Activated T-cell treated with anti-CD3 and anti-CD28 coated beads, Interleukin-2, amount 50 U/mL, for 4 hours (primary cell): ENCODE measurements around the gene STXBP6. TPM values are rescaled to one million over a fixed set of nuclear protein-coding genes. Genes with fewer than 3 reads are reported as not detected.

Source experiments
- ATAC-seq, 2 donors: fragments of 200-7000 bp; cut with Tn5 transposase; one replicate each; pipeline ENCODE4 v1.10.0; 2021
- DNase-seq: peaks from one replicate; pipeline ENCODE4 v3.0.0-alpha.2; 2020
- H3K27me3 Mint-ChIP-seq: one replicate; pipeline ENCODE4 v1.8.0; 2021; ENCODE audit warnings: low read depth, mixed read lengths
- H3K36me3 Mint-ChIP-seq: one replicate; pipeline ENCODE4 v1.8.0; 2022; ENCODE audit warnings: mixed read lengths; ENCODE audit not compliant: insufficient read depth
- H3K4me1 Mint-ChIP-seq: one replicate; pipeline ENCODE4 v1.8.0; 2021; ENCODE audit warnings: low read depth, mixed read lengths
- H3K4me3 Mint-ChIP-seq: one replicate; pipeline ENCODE4 v1.8.0; 2021; ENCODE audit warnings: mild to moderate bottlenecking, moderate library complexity, mixed read lengths
- H3K9me3 Mint-ChIP-seq: one replicate; pipeline ENCODE4 v1.8.0; 2021; ENCODE audit warnings: mixed read lengths
- total RNA-seq, 3 donors: library from RNA; stranded (reverse); gene quantifications; one replicate each; pipeline ENCODE4 v1.2.1, GENCODE V29; 2021

Gene STXBP6
- total RNA-seq, 3 donors from 2014 or later: 0.18 TPM; not detected in 2

GRCh38 chr14:25069879-25070278, 19.9 kb upstream of the STXBP6 start:
- ATAC-seq (no peak), DNase-seq (no peak)
- no peaks in the 10 kb centered on the region for H3K4me1 Mint-ChIP-seq
- H3K36me3 Mint-ChIP-seq: no peaks in the 10 kb centered on the region
- H3K27me3 Mint-ChIP-seq: peaks cover 4% of the 10 kb centered on the region
- no peaks in the 10 kb centered on the region for H3K9me3 Mint-ChIP-seq
- no peak overlapping the region for H3K4me3 Mint-ChIP-seq

- H3K9me3 Mint-ChIP-seq: no peaks in the 10 kb centered on the region
- ATAC-seq (no peak), DNase-seq (no peak)
- H3K4me3 Mint-ChIP-seq: no peak overlapping the region
- no peaks in the 10 kb centered on the region for H3K4me1 Mint-ChIP-seq
- peaks cover 6% of the 10 kb centered on the region for H3K27me3 Mint-ChIP-seq
- no peaks in the 10 kb centered on the region for H3K36me3 Mint-ChIP-seq
These were observed 17.7 kb upstream of the STXBP6 start for GRCh38 chr14:25067600-25067999.

DNA sequence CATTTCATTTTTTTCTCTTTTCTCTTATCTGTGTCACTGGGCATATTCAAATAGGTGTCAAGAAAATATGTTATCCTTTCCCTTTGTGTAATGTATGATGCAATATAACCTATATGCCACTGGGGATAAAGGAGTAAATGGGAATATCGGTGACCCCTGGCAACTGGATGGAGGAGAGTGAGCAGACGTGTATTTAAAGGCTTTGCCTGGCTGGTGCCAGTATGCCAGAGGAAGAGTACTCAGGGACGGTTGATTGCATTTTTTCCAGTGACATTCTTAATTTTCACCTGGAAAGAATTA, 12.0 kb upstream of the STXBP6 start:
- H3K9me3 Mint-ChIP-seq: no peaks in the 10 kb centered on the region
- no peak overlapping the region for H3K4me3 Mint-ChIP-seq
- ATAC-seq (no peak), DNase-seq (no peak)
- no peaks in the 10 kb centered on the region for H3K4me1 Mint-ChIP-seq
- no peaks in the 10 kb centered on the region for H3K36me3 Mint-ChIP-seq
- H3K27me3 Mint-ChIP-seq: peaks cover 21% of the 10 kb centered on the region

DNA sequence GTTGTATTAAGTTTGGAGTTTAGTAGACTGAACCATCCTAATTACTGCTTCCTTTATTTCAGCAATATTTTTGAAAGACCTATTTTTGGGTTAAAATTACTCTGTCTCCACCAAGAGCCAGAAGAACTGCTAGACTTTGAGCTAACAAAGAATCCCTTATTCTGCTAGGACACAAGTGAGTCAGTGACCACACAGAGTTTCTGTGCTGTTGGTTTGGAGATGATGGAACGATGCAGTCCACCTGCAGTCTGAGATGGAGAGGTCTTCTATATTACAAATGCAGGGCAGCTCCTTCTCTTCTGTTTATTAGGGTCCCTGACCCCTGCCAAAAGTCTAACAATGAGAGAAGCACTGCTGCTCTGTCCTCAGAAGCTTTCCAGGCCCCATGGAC, 6.7 kb upstream of the STXBP6 start:
- H3K9me3 Mint-ChIP-seq: no peaks in the 10 kb centered on the region
- no peak for ATAC-seq
- peaks cover 32% of the 10 kb centered on the region for H3K27me3 Mint-ChIP-seq
- DNase-seq: no peak
- H3K4me1 Mint-ChIP-seq: no peaks in the 10 kb centered on the region
- no peaks in the 10 kb centered on the region for H3K36me3 Mint-ChIP-seq
- no peak overlapping the region for H3K4me3 Mint-ChIP-seq

DNA sequence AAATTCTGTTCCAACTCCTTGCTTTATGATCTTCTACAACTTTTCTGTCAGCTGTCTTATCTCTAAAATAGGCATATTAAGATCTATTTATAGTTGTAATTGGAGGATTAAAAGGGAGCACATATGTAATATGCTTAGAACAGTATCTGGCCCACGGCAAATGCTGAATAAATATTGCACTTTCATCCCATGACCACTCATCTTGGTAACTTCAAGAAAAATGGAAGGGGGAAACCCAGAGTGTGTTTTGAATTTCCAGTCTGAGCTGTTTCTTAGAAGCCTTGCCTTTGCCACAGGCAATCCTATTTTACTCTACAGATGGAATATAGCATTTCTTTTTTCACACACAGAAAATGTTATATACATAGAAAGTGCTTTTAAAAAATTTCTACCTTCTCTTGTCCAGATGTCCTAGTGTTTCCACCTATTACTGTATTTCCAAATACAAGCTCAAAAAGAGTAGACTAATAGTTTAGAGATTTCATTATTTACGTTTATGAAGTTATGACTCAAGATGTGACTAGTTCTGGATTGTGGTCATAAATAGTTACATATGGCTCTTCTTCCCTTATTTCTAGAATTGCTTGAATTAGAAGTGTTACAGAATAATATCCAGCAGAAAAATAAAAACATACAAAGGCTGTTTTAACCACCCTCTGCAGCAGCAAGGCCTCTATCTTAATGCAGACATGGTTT, 6.2 kb upstream of the STXBP6 start:
- peaks cover 36% of the 10 kb centered on the region for H3K27me3 Mint-ChIP-seq
- no peaks in the 10 kb centered on the region for H3K36me3 Mint-ChIP-seq
- DNase-seq: no peak
- ATAC-seq: no peak
- H3K9me3 Mint-ChIP-seq: no peaks in the 10 kb centered on the region
- H3K4me3 Mint-ChIP-seq: no peak overlapping the region
- no peaks in the 10 kb centered on the region for H3K4me1 Mint-ChIP-seq

DNA sequence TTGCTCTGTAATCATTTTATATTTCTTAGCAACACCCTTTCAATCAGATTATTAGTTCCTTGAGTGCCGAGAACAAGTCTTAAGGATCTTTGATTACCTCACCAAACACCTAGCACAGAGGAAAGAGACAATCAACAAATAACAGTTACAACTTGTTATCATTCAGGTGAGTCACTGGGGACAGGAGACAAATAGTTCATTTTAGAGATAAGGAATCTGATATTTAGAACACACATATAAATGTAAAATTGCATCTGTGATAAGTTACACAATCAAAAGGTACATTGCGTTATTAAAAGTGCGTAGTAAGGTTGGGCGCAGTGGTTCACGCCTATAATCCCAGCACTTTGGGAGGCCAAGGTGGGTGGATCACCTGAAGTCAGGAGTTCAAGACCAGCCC, 5.1 kb upstream of the STXBP6 start:
- DNase-seq (no peak), ATAC-seq (no peak)
- Mint-ChIP-seq H3K4me3 (no peak overlapping the region), H3K9me3 (no peaks in the 10 kb centered on the region), H3K27me3 (peaks cover 42% of the 10 kb centered on the region), H3K36me3 (no peaks in the 10 kb centered on the region), H3K4me1 (peaks cover 4% of the 10 kb centered on the region)

GRCh38 chr14:25053585-25053984, 3.6 kb upstream of the STXBP6 start:
- H3K27me3 Mint-ChIP-seq: peaks cover 43% of the 10 kb centered on the region
- DNase-seq (no peak), ATAC-seq (no peak)
- no peak overlapping the region for H3K4me3 Mint-ChIP-seq
- peaks cover 8% of the 10 kb centered on the region for H3K4me1 Mint-ChIP-seq
- no peaks in the 10 kb centered on the region for H3K9me3 Mint-ChIP-seq
- H3K36me3 Mint-ChIP-seq: no peaks in the 10 kb centered on the region

- H3K27me3 Mint-ChIP-seq: peaks cover 49% of the 10 kb centered on the region
- no peak for ATAC-seq
- no peak for DNase-seq
- no peaks in the 10 kb centered on the region for H3K36me3 Mint-ChIP-seq
- peaks cover 8% of the 10 kb centered on the region for H3K4me1 Mint-ChIP-seq
- H3K4me3 Mint-ChIP-seq: no peak overlapping the region
- no peaks in the 10 kb centered on the region for H3K9me3 Mint-ChIP-seq
These were observed 3.0 kb upstream of the STXBP6 start for GRCh38 chr14:25052921-25053320.

- H3K4me3 Mint-ChIP-seq: no peak overlapping the region
- H3K27me3 Mint-ChIP-seq: peaks cover 53% of the 10 kb centered on the region
- H3K9me3 Mint-ChIP-seq: no peaks in the 10 kb centered on the region
- peaks cover 8% of the 10 kb centered on the region for H3K4me1 Mint-ChIP-seq
- ATAC-seq: no peak
- no peak for DNase-seq
- H3K36me3 Mint-ChIP-seq: no peaks in the 10 kb centered on the region
These were observed 2.4 kb upstream of the STXBP6 start for GRCh38 chr14:25052385-25052784.

DNA sequence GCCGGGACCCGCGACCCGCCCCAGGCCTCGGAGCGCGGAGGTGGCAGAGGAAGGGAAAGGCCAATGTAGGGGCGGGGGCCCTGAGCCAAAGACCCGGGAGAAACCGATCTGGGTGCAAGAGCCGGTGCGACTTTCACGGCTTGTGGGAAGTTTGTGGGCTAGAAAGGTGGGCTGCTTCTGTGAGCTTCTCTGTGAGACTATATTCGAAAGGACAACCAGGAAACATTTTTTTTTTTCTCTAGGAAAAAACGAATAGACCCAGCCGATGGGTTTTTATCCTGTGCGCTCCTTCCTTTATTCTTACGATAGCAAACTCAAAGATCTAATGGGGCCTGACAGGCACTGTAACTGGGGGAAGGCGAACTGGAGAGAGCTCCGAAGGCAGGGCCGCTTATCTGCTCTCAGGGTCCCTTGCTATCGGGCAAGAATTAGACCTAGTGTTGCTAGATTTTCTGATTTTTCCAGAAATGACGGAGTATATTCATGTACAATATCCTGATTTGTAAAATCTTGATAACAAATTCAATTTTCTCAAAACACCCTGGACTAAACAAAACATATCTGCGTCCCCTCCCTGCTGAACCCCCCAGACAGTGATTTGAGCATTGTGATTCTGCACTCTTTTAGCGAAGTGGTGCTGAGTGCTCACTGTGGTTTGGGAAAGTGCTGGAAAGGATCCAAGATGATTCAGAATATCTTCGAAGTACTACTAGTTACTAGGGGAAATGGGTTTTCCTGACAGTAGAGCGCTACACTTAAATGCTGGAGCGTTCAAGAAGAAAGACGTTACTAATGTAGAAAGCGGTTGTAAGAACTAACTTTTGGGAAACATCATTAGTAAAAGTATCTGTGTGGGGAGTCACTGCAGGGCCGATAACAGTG, 563 bp upstream of the STXBP6 start:
- no peaks in the 10 kb centered on the region for H3K9me3 Mint-ChIP-seq
- no peaks in the 10 kb centered on the region for H3K36me3 Mint-ChIP-seq
- peak overlapping the region; percentile 30 for H3K4me3 Mint-ChIP-seq
- DNase-seq (no peak), ATAC-seq (no peak)
- H3K4me1 Mint-ChIP-seq: peaks cover 8% of the 10 kb centered on the region
- H3K27me3 Mint-ChIP-seq: peaks cover 54% of the 10 kb centered on the region

- Mint-ChIP-seq H3K9me3 (no peaks in the 10 kb centered on the region), H3K4me3 (peak overlapping the region; percentile 22), H3K27me3 (peaks cover 57% of the 10 kb centered on the region), H3K36me3 (no peaks in the 10 kb centered on the region), H3K4me1 (peaks cover 8% of the 10 kb centered on the region)
- DNase-seq (no peak), ATAC-seq (no peak)
These were observed 817 bp downstream of the STXBP6 start for GRCh38 chr14:25049093-25049567.

DNA sequence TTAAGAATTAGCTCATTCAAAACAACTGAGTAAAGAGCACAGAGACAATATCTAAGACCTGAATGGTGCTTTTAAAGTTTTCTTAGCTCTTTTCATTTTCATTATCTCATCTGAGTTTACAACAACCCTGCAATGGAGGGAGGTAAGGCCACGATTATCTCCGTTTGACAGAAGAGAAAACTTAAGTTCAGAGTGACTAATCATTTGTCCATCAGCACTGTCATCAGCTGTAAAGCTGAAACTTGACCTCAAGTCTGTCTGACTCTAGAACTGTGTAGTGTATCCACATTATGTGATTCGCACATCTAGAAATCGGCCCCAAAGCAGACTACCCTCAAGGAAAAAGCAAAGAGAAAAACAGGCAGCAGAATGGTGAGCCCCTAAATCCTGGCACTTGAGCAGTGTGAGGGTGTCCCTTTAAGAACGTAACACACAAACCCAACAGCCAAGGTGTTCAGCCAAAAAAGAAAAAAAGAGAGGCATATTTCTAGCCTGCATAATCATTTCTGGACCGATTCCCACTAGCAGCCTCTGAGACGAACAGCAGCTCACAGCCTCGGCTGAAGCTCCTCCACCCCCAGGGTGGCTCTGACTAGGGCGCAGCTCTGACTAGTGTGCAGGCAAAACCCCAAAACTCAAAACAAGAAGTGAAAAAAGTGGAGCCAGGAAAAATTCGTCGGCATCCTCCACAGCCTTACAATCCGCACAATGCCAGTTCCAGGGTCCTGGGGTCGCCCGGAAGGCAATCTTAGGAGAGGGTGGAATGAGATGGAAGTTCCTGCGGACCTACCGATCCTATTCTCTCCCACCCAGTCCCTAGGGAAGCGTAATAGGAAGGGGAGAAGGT, 1.6 kb downstream of the STXBP6 start:
- DNase-seq (no peak), ATAC-seq (no peak)
- H3K4me1 Mint-ChIP-seq: peaks cover 8% of the 10 kb centered on the region
- H3K27me3 Mint-ChIP-seq: peaks cover 60% of the 10 kb centered on the region
- no peaks in the 10 kb centered on the region for H3K36me3 Mint-ChIP-seq
- no peaks in the 10 kb centered on the region for H3K9me3 Mint-ChIP-seq
- peak overlapping the region; percentile 22 for H3K4me3 Mint-ChIP-seq

DNA sequence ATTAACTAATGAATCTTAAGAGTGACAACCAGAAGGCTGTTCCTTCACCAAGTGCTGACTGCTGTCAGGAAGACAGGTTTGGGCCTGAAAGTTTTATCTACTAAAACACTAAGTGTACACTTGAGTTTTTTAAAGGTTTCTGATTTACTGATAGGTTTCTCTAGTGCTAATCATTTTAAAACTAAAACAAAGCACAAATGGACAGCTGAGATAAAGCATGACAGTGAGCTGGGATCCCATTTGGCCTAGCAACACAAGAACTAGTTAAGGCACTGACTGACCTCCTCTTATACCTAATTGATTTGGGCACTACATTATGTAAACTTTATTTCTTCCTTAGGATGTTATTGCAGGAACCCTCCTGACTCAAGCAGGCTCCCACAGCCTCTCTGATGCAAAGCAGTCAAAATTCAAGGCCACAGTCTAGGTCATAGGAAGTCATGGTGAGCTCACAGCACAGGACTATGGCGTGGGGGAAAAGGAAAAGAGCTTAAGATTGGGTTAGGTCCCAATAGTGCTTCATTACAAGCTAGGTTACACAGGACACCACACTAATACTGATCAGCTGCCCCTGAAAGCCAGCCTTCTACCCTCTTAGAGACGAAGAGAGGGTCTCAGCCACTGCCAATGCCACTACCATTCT, 3.5 kb downstream of the STXBP6 start:
- peaks cover 54% of the 10 kb centered on the region for H3K27me3 Mint-ChIP-seq
- H3K4me1 Mint-ChIP-seq: peaks cover 8% of the 10 kb centered on the region

GRCh38 chr14:25044106-25044698, 5.7 kb downstream of the STXBP6 start:
- H3K9me3 Mint-ChIP-seq: no peaks in the 10 kb centered on the region
- no peak overlapping the region for H3K4me3 Mint-ChIP-seq
- H3K36me3 Mint-ChIP-seq: no peaks in the 10 kb centered on the region
- peaks cover 4% of the 10 kb centered on the region for H3K4me1 Mint-ChIP-seq
- peaks cover 42% of the 10 kb centered on the region for H3K27me3 Mint-ChIP-seq
- DNase-seq (no peak), ATAC-seq (no peak)

More for the DNA sequence above, 3.5 kb downstream of the STXBP6 start:
- H3K9me3 Mint-ChIP-seq: no peaks in the 10 kb centered on the region
- no peak overlapping the region for H3K4me3 Mint-ChIP-seq
- H3K36me3 Mint-ChIP-seq: no peaks in the 10 kb centered on the region
- no peak for ATAC-seq
- DNase-seq: no peak
